Activated naive CD8-positive, alpha-beta T cell (primary cell): Measurements from ENCODE around the gene EHMT1.
"Not testable (repeated sequence)": the region's sequence is repeated elsewhere in the genome, so short reads cannot be mapped to it uniquely, and the experiment has no call there.

ENCODE experiments used
- H3K27ac Mint-ChIP-seq: one replicate; pipeline ENCODE4 v1.8.0; 2021; ENCODE audit warnings: mixed read lengths
- H3K27me3 Mint-ChIP-seq: one replicate; pipeline ENCODE4 v1.8.0; 2021; ENCODE audit warnings: mixed read lengths
- H3K36me3 Mint-ChIP-seq: one replicate; pipeline ENCODE4 v1.8.0; 2021; ENCODE audit warnings: mixed read lengths
- H3K4me1 Mint-ChIP-seq: one replicate; pipeline ENCODE4 v1.8.0; 2021; ENCODE audit warnings: low read depth, mixed read lengths
- H3K4me3 Mint-ChIP-seq: one replicate; pipeline ENCODE4 v1.8.0; 2021; ENCODE audit warnings: mild to moderate bottlenecking, mixed read lengths
- H3K9me3 Mint-ChIP-seq: one replicate; pipeline ENCODE4 v1.8.0; 2021; ENCODE audit warnings: low read depth, mixed read lengths

Gene EHMT1

DNA sequence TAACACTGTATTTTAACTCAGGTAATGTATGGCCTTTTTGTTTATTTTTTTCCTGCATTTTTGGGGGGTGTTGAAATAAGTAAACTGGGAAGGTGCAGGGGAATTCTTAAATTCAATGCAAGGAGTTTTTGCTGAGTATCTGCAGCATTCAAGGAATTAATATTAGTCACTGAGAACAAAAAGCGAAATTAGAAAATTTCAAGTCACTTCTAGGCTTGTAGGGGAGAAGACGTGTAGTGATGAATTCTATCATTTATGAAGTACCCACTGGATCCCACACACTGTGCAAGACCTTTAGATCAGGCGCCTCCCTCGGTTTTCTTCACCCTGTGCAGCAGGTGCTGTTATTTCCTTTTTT, 1.2 kb downstream of the EHMT1 start:
- Mint-ChIP-seq H3K4me1 (peaks cover 43% of the 10 kb centered on the region), H3K9me3 (no peaks in the 10 kb centered on the region)

DNA sequence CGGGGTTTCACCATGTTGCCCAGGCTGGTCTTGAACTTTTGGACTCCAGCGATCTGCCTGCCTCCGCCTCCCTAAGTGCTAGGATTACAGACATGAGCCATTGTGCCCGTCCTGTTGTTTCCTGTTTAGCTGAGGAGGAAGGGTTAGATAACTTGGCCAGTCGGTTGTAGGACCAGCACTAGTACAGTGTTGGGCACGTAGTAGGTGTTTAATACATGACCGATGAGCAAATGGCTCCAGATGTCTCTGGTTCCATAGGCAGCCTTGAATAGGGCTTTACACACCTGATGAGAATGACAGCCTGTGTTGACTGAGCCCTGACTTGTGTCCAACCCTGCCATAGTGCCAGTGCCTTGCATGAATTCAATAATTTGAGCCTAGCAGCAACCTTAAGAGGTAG, 1.8 kb downstream of the EHMT1 start:
- peak overlapping the region; percentile 65 for H3K4me3 Mint-ChIP-seq
- peak overlapping the region; percentile 34 for H3K27ac Mint-ChIP-seq
- H3K4me1 Mint-ChIP-seq = peaks cover 49% of the 10 kb centered on the region
- H3K36me3 Mint-ChIP-seq = no peaks in the 10 kb centered on the region
- H3K9me3 Mint-ChIP-seq = no peaks in the 10 kb centered on the region
- H3K27me3 Mint-ChIP-seq = no peaks in the 10 kb centered on the region

More for the DNA sequence above, 1.2 kb downstream of the EHMT1 start:
- Mint-ChIP-seq H3K27ac (peak overlapping the region; percentile 91), H3K36me3 (no peaks in the 10 kb centered on the region), H3K27me3 (no peaks in the 10 kb centered on the region), H3K4me3 (peak overlapping the region; percentile 94)

- H3K4me3 Mint-ChIP-seq = peak overlapping the region; percentile 65
- no peaks in the 10 kb centered on the region for H3K36me3 Mint-ChIP-seq
- H3K27ac Mint-ChIP-seq = peak overlapping the region; percentile 34
- H3K9me3 Mint-ChIP-seq = no peaks in the 10 kb centered on the region
- H3K4me1 Mint-ChIP-seq = peaks cover 49% of the 10 kb centered on the region
- H3K27me3 Mint-ChIP-seq = no peaks in the 10 kb centered on the region
Observed at GRCh38 chr9:137621131-137621757, 2.4 kb downstream of the EHMT1 start.

GRCh38 chr9:137622211-137622610, 3.4 kb downstream of the EHMT1 start:
- Mint-ChIP-seq H3K4me3 (peak overlapping the region; percentile 42), H3K4me1 (peaks cover 50% of the 10 kb centered on the region), H3K27ac (peak overlapping the region; percentile 66)
- H3K27me3 Mint-ChIP-seq, H3K36me3 Mint-ChIP-seq, H3K9me3 Mint-ChIP-seq: not testable (repeated sequence)

- H3K36me3 Mint-ChIP-seq = peaks cover 3% of the 10 kb centered on the region
- H3K27me3 Mint-ChIP-seq = no peaks in the 10 kb centered on the region
- no peaks in the 10 kb centered on the region for H3K9me3 Mint-ChIP-seq
- peak overlapping the region; percentile 51 for H3K4me3 Mint-ChIP-seq
- peaks cover 55% of the 10 kb centered on the region for H3K4me1 Mint-ChIP-seq
- no peak overlapping the region for H3K27ac Mint-ChIP-seq
Observed at GRCh38 chr9:137626464-137626863, 7.7 kb downstream of the EHMT1 start.

GRCh38 chr9:137627406-137627805, 8.6 kb downstream of the EHMT1 start:
- H3K4me1 Mint-ChIP-seq = peaks cover 58% of the 10 kb centered on the region
- not testable (repeated sequence) for H3K9me3 Mint-ChIP-seq, H3K27ac Mint-ChIP-seq, H3K36me3 Mint-ChIP-seq, H3K4me3 Mint-ChIP-seq, H3K27me3 Mint-ChIP-seq

DNA sequence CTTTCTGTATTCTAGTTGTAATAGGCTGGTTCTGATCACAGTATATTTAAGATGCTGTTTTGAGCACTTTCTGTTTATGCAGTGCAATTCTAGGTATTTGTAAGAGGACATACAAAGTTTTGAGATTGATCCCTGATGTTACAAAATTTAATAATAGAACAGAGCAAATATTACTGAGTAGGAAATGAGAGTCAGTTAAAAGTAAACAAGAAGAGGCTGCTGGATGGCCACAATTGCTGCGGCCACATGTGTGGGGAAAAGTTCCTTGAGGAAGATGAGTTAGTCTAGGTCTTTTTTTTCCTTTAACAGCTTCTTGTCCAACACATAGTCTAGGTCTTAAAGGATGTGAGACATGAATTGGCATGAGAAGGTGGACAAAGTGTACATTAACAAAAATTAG, 11.3 kb downstream of the EHMT1 start:
- Mint-ChIP-seq H3K27ac (peak overlapping the region; percentile 78), H3K27me3 (no peaks in the 10 kb centered on the region), H3K36me3 (peaks cover 3% of the 10 kb centered on the region), H3K4me1 (peaks cover 68% of the 10 kb centered on the region), H3K4me3 (peak overlapping the region; percentile 36), H3K9me3 (no peaks in the 10 kb centered on the region)

GRCh38 chr9:137630679-137631078, 11.9 kb downstream of the EHMT1 start:
- H3K27me3 Mint-ChIP-seq = no peaks in the 10 kb centered on the region
- no peaks in the 10 kb centered on the region for H3K9me3 Mint-ChIP-seq
- peak overlapping the region; percentile 3 for H3K27ac Mint-ChIP-seq
- H3K36me3 Mint-ChIP-seq = peaks cover 3% of the 10 kb centered on the region
- H3K4me1 Mint-ChIP-seq = peaks cover 63% of the 10 kb centered on the region
- H3K4me3 Mint-ChIP-seq = peak overlapping the region; percentile 36

- Mint-ChIP-seq H3K9me3 (no peaks in the 10 kb centered on the region), H3K27ac (peak overlapping the region; percentile 58)
Observed at GRCh38 chr9:137631345-137632229, 12.8 kb downstream of the EHMT1 start.

GRCh38 chr9:137632230-137633161, 13.7 kb downstream of the EHMT1 start:
- Mint-ChIP-seq H3K27me3 (no peaks in the 10 kb centered on the region), H3K9me3 (no peaks in the 10 kb centered on the region), H3K4me1 (peaks cover 64% of the 10 kb centered on the region), H3K27ac (peak overlapping the region; percentile 61), H3K36me3 (peaks cover 3% of the 10 kb centered on the region), H3K4me3 (peak overlapping the region; percentile 4)

More at GRCh38 chr9:137631345-137632229, 12.8 kb downstream of the EHMT1 start:
- H3K36me3 Mint-ChIP-seq = peaks cover 3% of the 10 kb centered on the region
- no peaks in the 10 kb centered on the region for H3K27me3 Mint-ChIP-seq
- H3K4me1 Mint-ChIP-seq = peaks cover 65% of the 10 kb centered on the region
- no peak overlapping the region for H3K4me3 Mint-ChIP-seq

- H3K4me1 Mint-ChIP-seq = peaks cover 67% of the 10 kb centered on the region
Observed at GRCh38 chr9:137634016-137634415, 15.2 kb downstream of the EHMT1 start.

DNA sequence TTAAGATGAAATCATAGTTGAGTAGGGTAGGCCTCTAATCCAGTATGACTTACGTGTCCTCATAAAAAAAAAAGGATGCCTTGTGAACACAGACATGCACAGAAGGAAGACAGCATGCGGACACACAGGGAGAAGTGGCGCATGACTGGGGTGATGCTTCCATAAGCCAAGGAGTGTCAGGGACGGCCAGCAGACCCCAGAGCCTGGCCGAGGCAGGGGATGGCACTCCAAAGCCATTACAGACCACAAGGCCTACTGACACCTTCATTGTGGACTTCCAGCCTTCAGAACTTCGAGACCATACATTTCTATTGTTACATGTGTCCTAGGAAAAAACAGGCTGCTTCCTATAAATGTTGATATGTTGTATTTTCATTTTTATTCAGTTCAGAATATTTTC, 19.9 kb downstream of the EHMT1 start:
- Mint-ChIP-seq H3K36me3 (peaks cover 13% of the 10 kb centered on the region), H3K27me3 (no peaks in the 10 kb centered on the region), H3K27ac (peak overlapping the region; percentile 89), H3K9me3 (no peaks in the 10 kb centered on the region), H3K4me1 (peaks cover 55% of the 10 kb centered on the region), H3K4me3 (peak overlapping the region; percentile 85)

More at GRCh38 chr9:137634016-137634415, 15.2 kb downstream of the EHMT1 start:
- Mint-ChIP-seq H3K27ac (peak overlapping the region; percentile 35), H3K27me3 (no peaks in the 10 kb centered on the region), H3K4me3 (no peak overlapping the region), H3K9me3 (no peaks in the 10 kb centered on the region), H3K36me3 (peaks cover 3% of the 10 kb centered on the region)

DNA sequence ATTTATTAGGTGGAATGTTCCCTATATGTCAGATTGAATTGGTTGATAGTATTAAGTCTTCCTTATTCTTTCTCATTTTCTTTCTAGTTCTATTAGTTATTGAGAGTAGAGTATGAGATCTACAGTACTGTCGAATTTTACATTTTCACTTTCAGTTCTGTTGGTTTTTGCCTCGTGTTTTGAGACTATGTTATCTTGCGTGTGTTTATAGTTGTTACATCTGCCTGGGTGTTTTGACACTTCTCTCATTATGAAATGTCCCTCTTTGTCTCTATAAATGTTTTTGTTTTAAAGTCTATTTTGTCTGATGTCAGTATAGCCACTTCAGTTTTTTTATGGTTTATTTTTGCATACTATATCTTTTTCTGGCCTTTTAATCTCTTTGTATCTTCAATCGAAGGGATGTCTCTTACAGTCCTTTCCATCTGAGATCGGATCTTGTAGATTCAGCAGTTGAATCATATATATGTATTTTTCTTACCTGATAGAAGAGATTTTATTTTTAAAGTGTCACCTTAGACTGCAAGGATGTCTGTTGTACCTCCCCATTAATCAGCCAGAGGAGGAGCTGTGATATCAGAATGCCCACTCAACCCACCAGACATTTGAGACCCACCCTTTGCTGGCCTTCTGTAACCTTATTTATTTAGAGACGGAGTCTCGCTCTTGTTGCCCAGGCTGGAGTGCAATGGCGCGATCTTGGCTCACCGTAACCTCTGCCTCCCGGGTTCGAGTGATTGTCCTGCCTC, 20.7 kb downstream of the EHMT1 start:
- Mint-ChIP-seq H3K36me3 (peaks cover 13% of the 10 kb centered on the region), H3K4me1 (peaks cover 53% of the 10 kb centered on the region), H3K9me3 (no peaks in the 10 kb centered on the region), H3K27me3 (no peaks in the 10 kb centered on the region), H3K27ac (peak overlapping the region; percentile 89), H3K4me3 (peak overlapping the region; percentile 85)

DNA sequence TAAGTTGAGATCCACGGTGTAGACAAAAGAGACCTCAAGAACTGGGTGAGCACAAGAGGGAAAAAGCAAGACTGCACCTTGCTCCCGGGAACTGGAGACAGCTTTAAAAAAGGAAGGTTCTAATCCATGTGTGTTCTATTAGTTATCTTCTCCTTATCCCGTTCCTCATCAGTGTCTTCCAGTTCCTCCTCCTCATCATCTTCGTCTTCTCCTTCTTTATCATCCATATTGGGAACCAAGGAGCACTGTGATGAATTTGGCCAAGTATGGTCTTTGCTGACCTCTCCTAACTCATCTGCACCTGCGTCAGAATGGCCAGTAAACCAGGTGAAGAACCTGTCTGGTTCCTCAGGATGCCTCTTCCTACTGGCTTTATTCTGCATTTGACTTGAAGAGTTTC, 22.1 kb downstream of the EHMT1 start:
- H3K27me3 Mint-ChIP-seq = no peaks in the 10 kb centered on the region
- no peak overlapping the region for H3K4me3 Mint-ChIP-seq
- peaks cover 57% of the 10 kb centered on the region for H3K4me1 Mint-ChIP-seq
- no peaks in the 10 kb centered on the region for H3K9me3 Mint-ChIP-seq
- peak overlapping the region; percentile 50 for H3K27ac Mint-ChIP-seq
- H3K36me3 Mint-ChIP-seq = peaks cover 13% of the 10 kb centered on the region
